Lung microvascular endothelial cell (primary cell): Measurements from ENCODE around the gene SAA4. TPM values are rescaled to one million over a fixed set of nuclear protein-coding genes. Genes with fewer than 3 reads are reported as not detected.
"Not testable (repeated sequence)": the region's sequence is repeated elsewhere in the genome, so short reads cannot be mapped to it uniquely, and the experiment has no call there.

Experiments
- DNase-seq, 2 donors: peaks; one replicate each; pipeline versions ENCODE4 v3.0.0 to v3.0.0-alpha.2; 2010; ENCODE audit warnings: low read depth in 2 of 2
- total RNA-seq: library from RNA; depleted of rRNA; stranded (reverse); fragments of >200 nt; gene quantifications from 2 replicates; pipeline ENCODE4 v1.2.1, GENCODE V29; 2014

The SAA4 gene
- total RNA-seq, 1 donor from 2014 or later: not detected

GRCh38 chr11:18189476-18190245, 46.9 kb downstream of the SAA4 start:
- not testable (repeated sequence) for DNase-seq

- DNase-seq: no peak
Measured at GRCh38 chr11:18188796-18189195, 47.8 kb downstream of the SAA4 start.

Other genes starting within 250 kb of the SAA4 start
- 15.9 and 20.0 TPM in 2 replicates for gene SERGEF, start 223.8 kb downstream of the SAA4 start, total RNA-seq
- under 0.01 TPM in 1 of 2 replicates, not detected in the other for gene TPH1, start 190.5 kb downstream of the SAA4 start, total RNA-seq
- gene SAAL1, start 130.7 kb downstream of the SAA4 start, total RNA-seq: 12.7 and 17.7 TPM in 2 replicates
- under 0.01 and 0.40 TPM in 2 replicates for gene MRGPRX3, start 104.2 kb downstream of the SAA4 start, total RNA-seq
- 0.79 and 0.87 TPM in 2 replicates for gene MRGPRX4, start 64.0 kb downstream of the SAA4 start, total RNA-seq
- gene SAA2, start 11.9 kb upstream of the SAA4 start, total RNA-seq: not detected in 2 replicates
- not detected in 2 replicates for gene SAA1, start 29.5 kb upstream of the SAA4 start, total RNA-seq
- 16.6 and 28.2 TPM in 2 replicates for gene HPS5, start 85.3 kb upstream of the SAA4 start, total RNA-seq
- gene GTF2H1, start 85.8 kb upstream of the SAA4 start, total RNA-seq: 41.0 and 45.8 TPM in 2 replicates
- gene LDHA, start 157.8 kb upstream of the SAA4 start, total RNA-seq: 207 and 243 TPM in 2 replicates
- not detected in 2 replicates for gene LDHC, start 175.5 kb upstream of the SAA4 start, total RNA-seq
- gene LDHAL6A, start 219.1 kb upstream of the SAA4 start, total RNA-seq: not detected in 2 replicates